Measurements from ENCODE around the gene CRIM1. TPM values are rescaled to one million over a fixed set of nuclear protein-coding genes. Genes with fewer than 3 reads are reported as not detected.

The CRIM1 gene
- total and polyA plus RNA-seq, 7 donors, result 3.0 to 148 (median 55.6) TPM

DNA sequence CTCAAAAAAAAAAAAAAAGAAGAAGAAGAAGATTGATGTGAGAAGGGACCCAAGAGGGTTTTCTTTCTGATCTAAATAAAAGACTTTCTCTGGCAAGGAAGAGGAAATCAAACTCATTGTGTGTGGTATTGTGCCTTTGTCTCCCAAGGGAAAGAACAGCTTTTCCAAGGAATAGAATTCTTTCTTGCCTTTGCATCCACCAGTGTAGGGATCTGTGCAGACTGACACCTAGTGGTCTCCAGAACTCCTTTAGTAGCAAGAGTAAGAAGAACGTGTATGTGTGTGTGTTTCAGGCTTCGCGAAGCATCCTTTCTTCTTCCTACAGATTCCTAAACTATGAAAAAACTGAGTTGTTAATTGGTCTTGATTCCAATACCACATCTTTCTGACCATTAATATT is 33.5 kb upstream of the CRIM1 start:
- no peaks in the 10 kb centered on the region for H3K36me3 ChIP-seq
- no peaks in the 10 kb centered on the region for H3K27me3 ChIP-seq
- H3K4me1 ChIP-seq, result no peaks in the 10 kb centered on the region
- no peak overlapping the region for H3K27ac ChIP-seq
- 57 to 63% methylated on average over 3 of the region's 3 CpGs for WGBS, 2 donors
- H3K4me3 ChIP-seq, result no peak overlapping the region
- no peak for DNase-seq
- no peaks in the 10 kb centered on the region for H3K9me3 ChIP-seq
- intact Hi-C loops (cut with DNase I), result no loop called here
- TF ChIP-seq, protein P1, sequence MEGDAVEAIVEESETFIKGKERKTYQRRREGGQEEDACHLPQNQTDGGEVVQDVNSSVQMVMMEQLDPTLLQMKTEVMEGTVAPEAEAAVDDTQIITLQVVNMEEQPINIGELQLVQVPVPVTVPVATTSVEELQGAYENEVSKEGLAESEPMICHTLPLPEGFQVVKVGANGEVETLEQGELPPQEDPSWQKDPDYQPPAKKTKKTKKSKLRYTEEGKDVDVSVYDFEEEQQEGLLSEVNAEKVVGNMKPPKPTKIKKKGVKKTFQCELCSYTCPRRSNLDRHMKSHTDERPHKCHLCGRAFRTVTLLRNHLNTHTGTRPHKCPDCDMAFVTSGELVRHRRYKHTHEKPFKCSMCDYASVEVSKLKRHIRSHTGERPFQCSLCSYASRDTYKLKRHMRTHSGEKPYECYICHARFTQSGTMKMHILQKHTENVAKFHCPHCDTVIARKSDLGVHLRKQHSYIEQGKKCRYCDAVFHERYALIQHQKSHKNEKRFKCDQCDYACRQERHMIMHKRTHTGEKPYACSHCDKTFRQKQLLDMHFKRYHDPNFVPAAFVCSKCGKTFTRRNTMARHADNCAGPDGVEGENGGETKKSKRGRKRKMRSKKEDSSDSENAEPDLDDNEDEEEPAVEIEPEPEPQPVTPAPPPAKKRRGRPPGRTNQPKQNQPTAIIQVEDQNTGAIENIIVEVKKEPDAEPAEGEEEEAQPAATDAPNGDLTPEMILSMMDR (IDR thresholded peaks at IDR 0.05), result no peak
- TF ChIP-seq POLR2A (IDR thresholded peaks at IDR 0.05), result no peak
- TF ChIP-seq EP300 (IDR thresholded peaks at IDR 0.05), result no peak
- TF ChIP-seq POLR2AphosphoS5 (IDR thresholded peaks at IDR 0.05), result no peak

DNA sequence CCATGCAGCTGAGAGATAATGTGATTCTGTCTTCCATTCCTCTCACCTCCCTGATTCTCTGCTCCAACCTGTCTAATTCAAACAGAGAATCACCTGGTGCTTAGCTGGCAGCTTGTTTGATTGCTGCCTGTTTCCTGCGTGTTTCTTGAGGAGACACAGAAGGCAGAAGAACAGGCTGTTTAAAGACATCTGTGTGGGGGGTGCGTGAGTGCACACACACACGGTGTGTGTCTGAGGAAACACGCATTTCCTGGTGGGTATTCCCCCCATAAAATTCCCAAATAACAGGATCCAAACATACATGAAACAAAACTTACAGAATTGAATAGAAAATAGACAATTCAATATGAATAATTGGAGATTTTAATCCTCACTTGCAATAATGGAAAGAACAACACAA is 29.3 kb upstream of the CRIM1 start:
- 55 to 72% methylated on average over 4 of the region's 4 CpGs for WGBS, 2 donors

DNA sequence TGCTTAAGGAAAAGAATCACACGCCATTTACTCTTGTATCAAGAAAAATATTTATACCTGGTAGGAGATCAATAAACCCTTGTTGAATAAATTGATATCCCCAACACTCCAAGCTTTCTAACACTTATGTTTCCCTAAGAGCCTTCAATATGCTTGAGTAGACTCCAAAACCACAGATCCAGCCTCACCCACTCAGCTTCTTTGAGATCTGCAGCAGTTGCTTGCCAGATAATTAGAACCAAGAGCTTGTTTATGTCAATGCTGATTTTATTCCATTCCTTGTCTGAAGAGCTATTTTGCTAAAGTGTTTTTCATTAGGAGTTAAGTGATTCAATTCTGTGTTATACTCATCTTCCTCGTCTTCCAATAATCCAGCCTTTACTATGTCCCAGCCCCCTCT is 26.3 kb upstream of the CRIM1 start:
- WGBS, 2 donors, result 43 to 81% methylated on average over 2 of the region's 2 CpGs
- DNase-seq, result no peak
- Histone ChIP-seq H3K36me3 (no peaks in the 10 kb centered on the region), H3K27me3 (no peaks in the 10 kb centered on the region), H3K4me1 (peaks cover 0 to 17% (median 5%) of the 10 kb centered on the region in 4 donors), H3K9me3 (no peaks in the 10 kb centered on the region), H3K27ac (no peak overlapping the region), H3K4me3 (no peak overlapping the region)
- TF ChIP-seq POLR2A (IDR thresholded peaks at IDR 0.05), result no peak
- TF ChIP-seq, protein P1 (IDR thresholded peaks at IDR 0.05), result no peak
- intact Hi-C loops (cut with DNase I), result no loop called here

More for the DNA sequence above, 29.3 kb upstream of the CRIM1 start:
- DNase-seq, result no peak
- H3K4me3 ChIP-seq, result no peak overlapping the region
- no peak overlapping the region for H3K27ac ChIP-seq
- TF ChIP-seq EP300 (IDR thresholded peaks at IDR 0.05) (no peak), POLR2A (IDR thresholded peaks at IDR 0.05) (no peak), POLR2AphosphoS5 (IDR thresholded peaks at IDR 0.05) (no peak)
- TF ChIP-seq, protein P1 (IDR thresholded peaks at IDR 0.05), result no peak
- H3K4me1 ChIP-seq, result peaks cover 0 to 17% (median 5%) of the 10 kb centered on the region in 4 donors
- H3K9me3 ChIP-seq, result no peaks in the 10 kb centered on the region
- no peaks in the 10 kb centered on the region for H3K27me3 ChIP-seq
- no peaks in the 10 kb centered on the region for H3K36me3 ChIP-seq
- intact Hi-C loops (cut with DNase I), result no loop called here

DNA sequence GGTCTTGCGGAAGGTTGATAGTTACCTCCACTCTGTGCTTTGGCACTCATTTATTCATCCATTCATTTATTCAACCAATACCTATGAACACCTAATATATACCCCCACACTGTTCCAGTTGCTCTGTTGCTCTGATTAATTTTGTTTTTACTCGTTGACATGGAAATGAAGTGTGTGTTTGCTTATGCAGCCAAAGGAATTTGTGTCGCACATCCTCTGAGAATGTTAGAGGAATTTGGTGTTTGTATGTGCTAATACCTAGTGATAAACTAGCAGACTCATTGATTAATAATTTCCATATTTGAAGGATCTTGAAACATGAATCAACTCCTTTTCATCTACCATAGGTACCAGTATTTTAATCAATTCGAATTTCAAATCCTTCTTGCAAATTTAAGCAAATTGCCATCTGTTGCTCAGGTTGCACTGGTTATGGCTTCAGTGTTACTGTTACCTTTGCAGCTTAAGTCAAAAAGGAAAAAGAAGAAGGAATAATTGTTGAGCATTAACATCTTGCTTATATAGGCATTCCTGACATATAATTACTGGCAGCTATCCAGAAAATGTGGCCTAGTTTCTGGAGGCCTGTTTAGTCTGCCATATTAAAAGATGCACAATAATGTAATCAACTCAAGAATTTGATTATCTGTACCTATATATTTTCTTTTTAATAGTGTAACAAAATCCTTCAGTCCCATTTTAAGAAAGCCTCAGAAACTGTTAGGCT is 25.7 kb upstream of the CRIM1 start:
- no peaks in the 10 kb centered on the region for H3K9me3 ChIP-seq
- 82 to 86% methylated on average over 4 of the region's 4 CpGs for WGBS, 2 donors
- no peaks in the 10 kb centered on the region for H3K27me3 ChIP-seq
- intact Hi-C loops (cut with DNase I), result no loop called here
- no peak for DNase-seq
- H3K4me3 ChIP-seq, result no peak overlapping the region
- no peak for TF ChIP-seq EP300 (IDR thresholded peaks at IDR 0.05)
- TF ChIP-seq POLR2A (IDR thresholded peaks at IDR 0.05), result no peak
- no peak for TF ChIP-seq POLR2AphosphoS5 (IDR thresholded peaks at IDR 0.05)
- TF ChIP-seq, protein P1 (IDR thresholded peaks at IDR 0.05), result no peak
- no peaks in the 10 kb centered on the region for H3K36me3 ChIP-seq
- H3K4me1 ChIP-seq, result peaks cover 0 to 17% (median 5%) of the 10 kb centered on the region in 4 donors
- no peak overlapping the region for H3K27ac ChIP-seq
